Measurements from ENCODE around the gene FTO.

FTO gene

GRCh38 chr16:54076006-54076504, 372.1 kb downstream of the FTO start:
- DNase-seq (ENCODE audit: extremely low read depth, low read depth) = no peak
- TF ChIP-seq, protein P1, sequence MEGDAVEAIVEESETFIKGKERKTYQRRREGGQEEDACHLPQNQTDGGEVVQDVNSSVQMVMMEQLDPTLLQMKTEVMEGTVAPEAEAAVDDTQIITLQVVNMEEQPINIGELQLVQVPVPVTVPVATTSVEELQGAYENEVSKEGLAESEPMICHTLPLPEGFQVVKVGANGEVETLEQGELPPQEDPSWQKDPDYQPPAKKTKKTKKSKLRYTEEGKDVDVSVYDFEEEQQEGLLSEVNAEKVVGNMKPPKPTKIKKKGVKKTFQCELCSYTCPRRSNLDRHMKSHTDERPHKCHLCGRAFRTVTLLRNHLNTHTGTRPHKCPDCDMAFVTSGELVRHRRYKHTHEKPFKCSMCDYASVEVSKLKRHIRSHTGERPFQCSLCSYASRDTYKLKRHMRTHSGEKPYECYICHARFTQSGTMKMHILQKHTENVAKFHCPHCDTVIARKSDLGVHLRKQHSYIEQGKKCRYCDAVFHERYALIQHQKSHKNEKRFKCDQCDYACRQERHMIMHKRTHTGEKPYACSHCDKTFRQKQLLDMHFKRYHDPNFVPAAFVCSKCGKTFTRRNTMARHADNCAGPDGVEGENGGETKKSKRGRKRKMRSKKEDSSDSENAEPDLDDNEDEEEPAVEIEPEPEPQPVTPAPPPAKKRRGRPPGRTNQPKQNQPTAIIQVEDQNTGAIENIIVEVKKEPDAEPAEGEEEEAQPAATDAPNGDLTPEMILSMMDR (IDR thresholded peaks at IDR 0.05; ENCODE audit: low read depth, low read length) = no peak

DNA sequence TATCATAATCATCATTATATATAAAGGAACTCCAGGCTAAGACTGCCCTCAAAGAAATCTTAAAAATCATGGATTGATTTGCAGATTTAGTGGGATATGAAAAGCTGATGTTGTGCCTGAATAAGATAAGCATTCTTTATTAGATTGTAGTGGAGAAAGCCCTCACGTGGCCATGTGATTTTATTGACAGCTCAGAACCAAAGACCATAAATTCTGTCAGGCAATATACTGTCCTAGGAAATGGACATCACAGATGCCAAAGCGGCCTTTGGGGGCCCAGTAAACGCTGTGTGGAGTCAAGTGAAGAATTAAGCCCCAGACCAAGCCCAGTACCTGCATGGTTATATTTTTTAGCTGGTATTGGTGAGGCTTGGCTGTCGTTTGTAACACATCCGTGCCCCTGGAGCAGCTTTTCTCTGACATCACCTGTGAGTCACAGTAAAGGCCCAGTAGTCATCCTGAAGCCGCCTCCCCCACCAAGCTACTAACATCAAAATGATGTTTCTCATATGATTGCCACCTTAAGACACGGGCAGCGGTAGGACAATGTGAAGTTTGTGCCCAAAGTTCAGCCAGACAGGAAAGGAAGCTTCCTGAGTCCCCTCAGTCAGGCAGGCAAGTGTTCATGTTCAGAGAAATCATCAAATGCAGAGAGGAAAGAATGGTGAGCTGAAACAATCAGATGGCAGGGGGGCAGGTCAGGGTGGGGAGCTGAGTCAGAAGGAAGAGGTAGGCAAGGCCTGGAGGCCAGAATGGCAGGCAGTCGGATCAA, 373.3 kb downstream of the FTO start:
- no peak for DNase-seq (ENCODE audit: extremely low read depth, low read depth)
- TF ChIP-seq, protein P1 (IDR thresholded peaks at IDR 0.05; ENCODE audit: low read depth, low read length) = no peak

DNA sequence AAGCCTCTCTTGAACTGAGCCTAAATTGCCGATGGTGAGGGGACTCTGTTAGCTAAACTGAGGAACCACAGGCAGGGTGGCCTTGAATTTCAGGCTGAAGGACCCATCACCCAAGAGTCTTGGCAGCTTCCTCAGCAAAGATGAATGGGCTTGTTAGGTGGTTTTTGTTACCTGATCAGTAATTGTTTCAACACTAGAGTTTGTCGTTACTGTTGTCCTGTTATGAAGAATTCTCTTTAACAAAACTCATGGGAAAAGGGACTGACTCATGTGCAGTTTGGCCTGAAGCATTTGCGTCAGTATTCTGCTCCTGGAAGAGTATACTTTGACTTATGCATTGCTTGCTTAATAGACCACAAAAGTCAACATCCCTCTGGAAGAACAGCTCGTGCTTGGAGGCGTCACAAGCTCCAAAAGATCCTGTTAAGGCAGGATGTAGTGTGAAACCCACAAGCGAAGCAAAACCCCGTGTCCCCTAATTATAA, 376.6 kb downstream of the FTO start:
- DNase-seq (ENCODE audit: extremely low read depth, low read depth) = peak; percentile 40
- TF ChIP-seq, protein P1 (IDR thresholded peaks at IDR 0.05; ENCODE audit: low read depth, low read length) = no peak

DNA sequence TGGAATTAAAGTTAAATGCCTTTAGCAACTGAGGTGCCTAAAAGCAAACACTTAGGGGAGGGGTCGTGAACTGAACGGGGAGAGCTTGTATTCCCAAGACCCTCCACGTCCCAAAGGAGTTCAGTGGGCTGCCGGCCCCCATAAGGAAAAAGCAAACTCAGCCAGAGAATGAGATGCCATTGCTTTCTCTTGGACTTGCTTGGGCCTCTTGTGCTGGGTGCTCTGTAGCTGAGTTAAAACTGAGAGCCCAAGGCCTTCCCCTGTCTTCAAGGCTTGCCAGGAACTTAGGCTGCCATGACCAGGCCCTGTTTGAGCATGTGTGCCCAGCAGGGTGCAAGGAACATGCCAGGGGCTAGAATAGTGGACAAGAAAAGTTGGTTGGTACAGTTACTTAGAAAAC, 382.8 kb downstream of the FTO start:
- DNase-seq (ENCODE audit: extremely low read depth, low read depth) = no peak
- TF ChIP-seq, protein P1 (IDR thresholded peaks at IDR 0.05; ENCODE audit: low read depth, low read length) = no peak

DNA sequence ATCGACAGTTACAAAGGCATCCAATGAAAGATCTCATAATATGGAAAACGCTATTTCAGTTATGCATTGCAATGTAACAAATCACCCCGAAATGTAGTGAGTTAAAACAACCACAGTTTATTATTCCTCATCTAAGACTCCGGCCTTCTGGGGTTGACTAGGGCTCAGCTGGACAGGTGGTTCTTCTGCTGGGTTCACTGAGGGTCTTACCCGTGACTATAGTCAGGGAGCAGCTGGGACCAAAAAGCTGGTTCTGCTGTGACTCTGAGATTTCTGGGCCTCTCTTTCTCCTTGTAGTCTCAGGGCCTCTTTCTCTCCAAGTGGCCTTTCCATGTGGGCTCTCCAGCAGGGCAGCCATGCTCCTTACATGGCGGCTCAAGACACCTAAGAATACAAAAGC, 386.6 kb downstream of the FTO start:
- TF ChIP-seq, protein P1 (IDR thresholded peaks at IDR 0.05; ENCODE audit: low read depth, low read length) = no peak
- DNase-seq (ENCODE audit: extremely low read depth, low read depth) = no peak

DNA sequence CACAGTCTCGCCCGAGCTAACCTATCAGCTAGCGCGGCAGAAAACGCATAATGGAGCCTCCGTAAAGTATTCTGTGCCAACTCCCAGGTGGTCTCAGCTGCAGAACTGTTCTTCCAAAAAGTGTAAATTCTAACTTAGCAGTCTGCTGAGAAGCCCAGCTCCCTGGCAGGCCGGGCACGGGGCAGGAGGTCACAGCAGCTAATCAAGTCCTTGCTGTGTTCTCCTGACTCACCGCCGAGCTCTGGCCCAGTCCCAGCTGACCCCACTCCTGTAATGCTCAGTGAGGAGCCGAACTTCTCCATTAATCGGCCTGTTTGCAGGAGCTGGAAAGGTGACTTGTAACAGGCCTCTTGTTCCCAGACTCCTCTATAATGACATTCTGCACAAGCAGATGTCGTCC, 389.3 kb downstream of the FTO start:
- no peak for DNase-seq (ENCODE audit: extremely low read depth, low read depth)
- TF ChIP-seq, protein P1 (IDR thresholded peaks at IDR 0.05; ENCODE audit: low read depth, low read length) = no peak

GRCh38 chr16:54094641-54095040, 390.7 kb downstream of the FTO start:
- TF ChIP-seq, protein P1 (IDR thresholded peaks at IDR 0.05; ENCODE audit: low read depth, low read length) = no peak
- DNase-seq (ENCODE audit: extremely low read depth, low read depth) = no peak
